ENCODE results near the gene BAHCC1.

BAHCC1 gene

GRCh38 chr17:81461607-81462500 is 66.6 kb downstream of the BAHCC1 start:
- DNase-seq (ENCODE audit: low spot score), result no peak

GRCh38 chr17:81462506-81463125 is 67.4 kb downstream of the BAHCC1 start:
- no peak for DNase-seq (ENCODE audit: low spot score)

- no peak for DNase-seq (ENCODE audit: low spot score)
Observed at GRCh38 chr17:81463506-81463905, 68.2 kb downstream of the BAHCC1 start.

GRCh38 chr17:81464586-81464985 is 69.3 kb downstream of the BAHCC1 start:
- no peak for DNase-seq (ENCODE audit: low spot score)

GRCh38 chr17:81465910-81466309 is 70.7 kb downstream of the BAHCC1 start:
- DNase-seq (ENCODE audit: low spot score), result no peak

GRCh38 chr17:81466564-81467472 is 71.6 kb downstream of the BAHCC1 start:
- DNase-seq (ENCODE audit: low spot score), result no peak

- DNase-seq (ENCODE audit: low spot score), result no peak
Observed at GRCh38 chr17:81468111-81468769, 73.0 kb downstream of the BAHCC1 start.

GRCh38 chr17:81468770-81469121 is 73.5 kb downstream of the BAHCC1 start:
- DNase-seq (ENCODE audit: low spot score), result no peak

- DNase-seq (ENCODE audit: low spot score), result no peak
Observed at GRCh38 chr17:81469266-81469665, 74.0 kb downstream of the BAHCC1 start.

GRCh38 chr17:81470270-81470943 is 75.2 kb downstream of the BAHCC1 start:
- DNase-seq (ENCODE audit: low spot score), result peak; percentile 38

- DNase-seq (ENCODE audit: low spot score), result no peak
Observed at GRCh38 chr17:81470944-81471817, 75.9 kb downstream of the BAHCC1 start.

GRCh38 chr17:81471818-81472456 is 76.7 kb downstream of the BAHCC1 start:
- peak; percentile 78 for DNase-seq (ENCODE audit: low spot score)

- DNase-seq (ENCODE audit: low spot score), result no peak
Observed at GRCh38 chr17:81473019-81473418, 77.8 kb downstream of the BAHCC1 start.

- no peak for DNase-seq (ENCODE audit: low spot score)
Observed at GRCh38 chr17:81474958-81475357, 79.7 kb downstream of the BAHCC1 start.

GRCh38 chr17:81476097-81476496 is 80.8 kb downstream of the BAHCC1 start:
- DNase-seq (ENCODE audit: low spot score), result no peak

GRCh38 chr17:81476635-81477034 is 81.4 kb downstream of the BAHCC1 start:
- DNase-seq (ENCODE audit: low spot score), result no peak

- no peak for DNase-seq (ENCODE audit: low spot score)
Observed at GRCh38 chr17:81477173-81477572, 81.9 kb downstream of the BAHCC1 start.

GRCh38 chr17:81478119-81478518 is 82.9 kb downstream of the BAHCC1 start:
- no peak for DNase-seq (ENCODE audit: low spot score)

GRCh38 chr17:81479175-81480071 is 84.2 kb downstream of the BAHCC1 start:
- no peak for DNase-seq (ENCODE audit: low spot score)
